HUDEP-2 (cell line): ENCODE results near the gene MIA.
"Not testable (repeated sequence)": the region's sequence is repeated elsewhere in the genome, so short reads cannot be mapped to it uniquely, and the experiment has no call there.

Source experiments
- DNase-seq, 76 experiments: peaks; one replicate each; lab custom pipeline; 2025; ENCODE audit not compliant: unreplicated experiment in 76 of 76; lab: John Stamatoyannopoulos, UW

MIA gene

GRCh38 chr19:40774916-40775631, at the start of gene MIA:
Gene MIA (plus strand): TSS chr19:40775521. CDS start chr19:40775543, 22 bp downstream.
- no peak for DNase-seq

- no peak for DNase-seq
Measured at GRCh38 chr19:40726279-40726678, 49.0 kb upstream of the MIA start.

- not testable (repeated sequence) for DNase-seq
Measured at GRCh38 chr19:40730065-40730464, 45.3 kb upstream of the MIA start.

- not testable (repeated sequence) for DNase-seq
Measured at GRCh38 chr19:40732304-40732703, 43.0 kb upstream of the MIA start.

GRCh38 chr19:40733149-40733548, 42.2 kb upstream of the MIA start:
- DNase-seq = no peak

- DNase-seq = no peak
Measured at GRCh38 chr19:40735013-40735771, 40.1 kb upstream of the MIA start.

GRCh38 chr19:40736661-40737060, 38.7 kb upstream of the MIA start:
- DNase-seq = no peak

GRCh38 chr19:40737102-40737644, 38.1 kb upstream of the MIA start:
- DNase-seq = no peak

- no peak for DNase-seq
Measured at GRCh38 chr19:40739030-40739839, 36.1 kb upstream of the MIA start.

- DNase-seq = no peak
Measured at GRCh38 chr19:40739871-40740703, 35.2 kb upstream of the MIA start.

GRCh38 chr19:40740747-40741146, 34.6 kb upstream of the MIA start:
- DNase-seq = no peak

- no peak for DNase-seq
Measured at GRCh38 chr19:40741527-40742390, 33.6 kb upstream of the MIA start.

GRCh38 chr19:40742477-40742876, 32.8 kb upstream of the MIA start:
- no peak for DNase-seq

GRCh38 chr19:40742886-40743285, 32.4 kb upstream of the MIA start:
- DNase-seq = no peak

GRCh38 chr19:40743926-40744325, 31.4 kb upstream of the MIA start:
- DNase-seq = no peak

GRCh38 chr19:40744554-40745401, 30.5 kb upstream of the MIA start:
- peak in 10 of 76 experiments; percentile 8 to 34 (median 18) for DNase-seq

- no peak for DNase-seq
Measured at GRCh38 chr19:40745402-40745780, 29.9 kb upstream of the MIA start.

GRCh38 chr19:40747536-40747935, 27.8 kb upstream of the MIA start:
- no peak for DNase-seq
